Gastrocnemius medialis (tissue), 4 donors: ENCODE measurements around the gene PRDM16. TPM values are rescaled to one million over a fixed set of nuclear protein-coding genes. Genes with fewer than 3 reads are reported as not detected.

Experiments used
- ATAC-seq, 2 donors: fragments of 150-250 bp; one replicate each; pipeline ENCODE4 v1.9.1; 2016
- DNase-seq, 2 donors: peaks; one replicate each; pipeline ENCODE4 v3.0.0-alpha.2; 2019
- H3K27ac ChIP-seq, 4 donors: fragments of 200-600 bp; sonication (generic); 1 replicate in 1 of 4; 2 replicates in 3 of 4; pipeline ENCODE4 v1.5.1; 2016 to 2018; ENCODE audit warnings: mild to moderate bottlenecking in 2 of 4, moderate library complexity in 1 of 4
- H3K27me3 ChIP-seq, 3 donors: fragments of 200-600 bp; sonication (generic) in 2 of 3; 1 replicate in 1 of 3; 2 replicates in 2 of 3; pipeline versions ENCODE4 v1.5.1 to v1.6.0; 2016 to 2019; ENCODE audit warnings: mild to moderate bottlenecking in 1 of 3, moderate library complexity in 1 of 3
- H3K36me3 ChIP-seq, 2 donors: fragments of 200-600 bp; sonication (generic) in 1 of 2; one replicate each; pipeline ENCODE4 v1.5.1; 2017 to 2018
- H3K4me1 ChIP-seq, 2 donors: fragments of 200-600 bp; sonication (generic) in 1 of 2; one replicate each; pipeline ENCODE4 v1.5.1; 2016 to 2017; ENCODE audit warnings: mild to moderate bottlenecking in 2 of 2
- H3K4me3 ChIP-seq, 4 donors: fragments of 200-600 bp; sonication (generic) in 3 of 4; 1 replicate in 1 of 4; 2 replicates in 3 of 4; pipeline ENCODE4 v1.5.1; 2016 to 2019; ENCODE audit warnings: mild to moderate bottlenecking in 2 of 4
- H3K9me3 ChIP-seq, 3 donors: fragments of 200-600 bp; sonication (generic) in 2 of 3; 1 replicate in 1 of 3; 2 replicates in 2 of 3; pipeline ENCODE4 v1.5.1; 2016 to 2019
- CTCF ChIP-seq, 5 experiments: fragments of 450-650 bp in 3 of 5; fragments of 200-600 bp in 2 of 5; sonication (generic) in 2 of 5; IDR thresholded peaks in 4 of 5; conservative IDR thresholded peaks in 1 of 5; 1 replicate in 4 of 5; 2 replicates in 1 of 5; pipeline ENCODE4 v1.5.1; 2016 to 2019; ENCODE audit warnings: antibody characterized with exemption in 5 of 5, mild to moderate bottlenecking in 3 of 5, moderate library complexity in 3 of 5
- POLR2A ChIP-seq, 2 donors: fragments of 450-650 bp; IDR thresholded peaks; one replicate each; pipeline ENCODE4 v1.6.1; 2017; ENCODE audit warnings: antibody characterized with exemption in 2 of 2, mild to moderate bottlenecking in 2 of 2, moderate library complexity in 2 of 2
- in situ Hi-C, 4 donors: fragments of 200-750 bp; cut with MboI; loops; one replicate each; pipeline versions ENCODE4 v1.15.0 to v1.8.0; 2017; ENCODE audit warnings: low sequenced_read_pairs in 4 of 4
- intact Hi-C: fragments of 100-400 bp; cut with DNase I; formaldehyde crosslinking; loops from one replicate; pipeline ENCODE4 v1.15.1; 2023; ENCODE audit warnings: low total_unique reads
- total RNA-seq, 4 donors: library from RNA; depleted of rRNA; stranded (reverse); fragments of >200 nt; gene quantifications; one replicate each; pipeline versions ENCODE4 v1.1.0 to v1.2.3, GENCODE V29; 2016

Gene PRDM16
- total RNA-seq, 4 donors from 2014 or later: 0.03 to 0.19 (median 0.17) TPM

GRCh38 chr1:3219791-3220467 is 150.9 kb downstream of the PRDM16 start:
- no peak for ATAC-seq
- TF ChIP-seq CTCF (IDR thresholded peaks at IDR 0.05 in 4 of 5, conservative IDR thresholded peaks at IDR 0.05 in 1 of 5) (no peak), POLR2A (IDR thresholded peaks at IDR 0.05) (no peak)

DNA sequence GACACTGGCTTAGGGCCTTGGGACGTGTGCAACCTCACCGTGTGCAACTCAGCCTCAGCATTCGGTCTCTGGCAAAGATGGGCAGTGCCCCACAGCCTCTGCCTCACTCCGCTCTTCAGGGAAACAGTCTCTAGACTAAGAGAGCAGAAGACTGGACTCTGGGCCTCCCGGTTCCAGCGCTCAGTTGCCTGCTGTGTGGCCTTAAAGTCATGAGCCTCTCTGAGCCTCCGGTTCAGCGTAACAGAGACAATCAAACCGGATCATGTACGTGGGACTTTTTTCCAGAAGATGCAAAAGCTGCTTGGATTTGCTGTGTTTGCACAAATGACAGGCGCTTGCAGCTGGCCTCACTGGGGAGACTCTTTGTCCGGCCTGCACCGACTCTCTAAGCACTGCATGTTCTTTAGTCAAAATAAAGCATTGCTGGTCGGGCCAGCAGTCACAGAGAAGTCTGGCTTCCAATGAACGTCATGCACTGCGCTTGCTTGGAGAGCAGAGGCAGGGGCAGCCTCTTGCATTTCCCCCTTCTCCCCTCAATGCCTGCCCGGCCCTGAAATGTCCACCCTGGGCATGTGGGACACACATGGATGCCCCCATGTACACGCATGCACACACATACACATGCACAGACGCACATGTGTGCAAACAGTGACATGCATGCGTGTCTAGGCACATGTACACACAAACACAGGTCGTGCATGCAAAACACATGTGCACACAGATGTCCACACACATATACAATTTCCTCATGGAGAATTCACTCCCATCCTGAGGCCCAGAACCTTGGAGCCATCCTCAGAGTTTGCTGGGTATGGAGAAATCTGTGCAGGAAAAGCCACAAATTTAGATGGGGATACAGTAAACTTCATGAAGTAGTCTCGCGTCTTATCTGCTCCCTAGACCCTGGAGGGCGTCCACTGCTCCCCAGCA is 152.4 kb downstream of the PRDM16 start:
- DNase-seq (no peak), ATAC-seq (no peak)
- Histone ChIP-seq H3K4me1 (peaks cover 12% of the 10 kb centered on the region in 2 donors), H3K36me3 (no peaks in the 10 kb centered on the region), H3K4me3 (no peak overlapping the region), H3K27me3 (peaks cover 19 to 30% (median 29%) of the 10 kb centered on the region in 3 donors), H3K27ac (no peak overlapping the region), H3K9me3 (no peaks in the 10 kb centered on the region)
- in situ Hi-C loops (no loop called here), intact Hi-C loops (no loop called here)
- TF ChIP-seq CTCF (IDR thresholded peaks at IDR 0.05 in 4 of 5, conservative IDR thresholded peaks at IDR 0.05 in 1 of 5): no peak
- no peak for TF ChIP-seq POLR2A (IDR thresholded peaks at IDR 0.05)

More at GRCh38 chr1:3219791-3220467, 150.9 kb downstream of the PRDM16 start:
- H3K27me3 ChIP-seq: peaks cover 20 to 30% (median 25%) of the 10 kb centered on the region in 3 donors
- intact Hi-C loops: no loop called here
- no peak for DNase-seq
- in situ Hi-C loops: no loop called here
- no peak overlapping the region for H3K4me3 ChIP-seq
- peaks cover 12% of the 10 kb centered on the region in 2 donors for H3K4me1 ChIP-seq
- H3K27ac ChIP-seq: no peak overlapping the region
- H3K36me3 ChIP-seq: no peaks in the 10 kb centered on the region
- no peaks in the 10 kb centered on the region for H3K9me3 ChIP-seq

GRCh38 chr1:3222042-3222692 is 153.2 kb downstream of the PRDM16 start:
- DNase-seq (no peak), ATAC-seq (no peak)
- H3K27me3 ChIP-seq: peaks cover 15 to 31% (median 25%) of the 10 kb centered on the region in 3 donors
- H3K27ac ChIP-seq: no peak overlapping the region
- in situ Hi-C loops (no loop called here), intact Hi-C loops (no loop called here)
- TF ChIP-seq POLR2A (IDR thresholded peaks at IDR 0.05): no peak
- no peak for TF ChIP-seq CTCF (IDR thresholded peaks at IDR 0.05 in 4 of 5, conservative IDR thresholded peaks at IDR 0.05 in 1 of 5)
- no peak overlapping the region for H3K4me3 ChIP-seq
- H3K36me3 ChIP-seq: no peaks in the 10 kb centered on the region
- H3K9me3 ChIP-seq: no peaks in the 10 kb centered on the region
- H3K4me1 ChIP-seq: peaks cover 9 to 12% of the 10 kb centered on the region in 2 donors

DNA sequence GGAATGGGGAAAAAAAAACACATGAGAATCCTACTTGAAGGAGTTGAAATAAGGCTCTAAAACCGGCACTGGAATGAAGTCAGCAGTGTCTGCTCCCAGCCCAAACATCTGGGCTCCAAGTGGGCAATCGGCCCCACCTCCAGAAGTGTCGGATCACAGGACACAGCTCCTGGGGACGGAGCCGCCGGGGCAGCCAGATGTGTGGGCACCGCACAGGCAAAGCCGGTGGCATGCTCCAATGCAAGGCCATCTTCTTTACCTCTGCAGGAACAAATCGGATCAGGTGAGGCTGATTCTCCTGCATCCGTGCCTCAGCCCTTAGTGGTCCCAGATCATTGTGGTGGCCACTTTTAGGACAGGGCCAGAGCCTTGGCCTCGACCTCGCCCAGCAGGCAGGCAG is 156.7 kb downstream of the PRDM16 start:
- DNase-seq (no peak), ATAC-seq (no peak)
- intact Hi-C loops: no loop called here
- H3K4me1 ChIP-seq: no peaks in the 10 kb centered on the region
- in situ Hi-C loops: no loop called here
- H3K9me3 ChIP-seq: no peaks in the 10 kb centered on the region
- peaks cover 4 to 21% (median 15%) of the 10 kb centered on the region in 3 donors for H3K27me3 ChIP-seq
- H3K27ac ChIP-seq: no peak overlapping the region
- H3K36me3 ChIP-seq: no peaks in the 10 kb centered on the region
- no peak overlapping the region for H3K4me3 ChIP-seq
- TF ChIP-seq CTCF (IDR thresholded peaks at IDR 0.05 in 4 of 5, conservative IDR thresholded peaks at IDR 0.05 in 1 of 5) (no peak), POLR2A (IDR thresholded peaks at IDR 0.05) (no peak)
